Fibroblast of lung (primary cell): Measurements from ENCODE around the gene MDFI. TPM values are rescaled to one million over a fixed set of nuclear protein-coding genes. Genes with fewer than 3 reads are reported as not detected.

ENCODE experiments used
- DNase-seq, 2 donors: peaks; one replicate each; pipeline versions ENCODE4 v3.0.0 to v3.0.0-alpha.2; 2010; ENCODE audit warnings: low read depth in 2 of 2
- H2AFZ ChIP-seq: 2 replicates; pipeline ENCODE4 v1.5.1; 2012; ENCODE audit warnings: low read length, control low read depth, inconsistent platforms
- H3K27ac ChIP-seq: 2 replicates; pipeline ENCODE4 v1.5.1; 2011; ENCODE audit warnings: low read length, control low read depth; ENCODE audit not compliant: insufficient read depth
- H3K27me3 ChIP-seq: 2 replicates; pipeline ENCODE4 v1.5.1; 2011; ENCODE audit warnings: mild to moderate bottlenecking, low read length; ENCODE audit not compliant: control insufficient read depth, insufficient read depth
- H3K36me3 ChIP-seq: 2 replicates; pipeline ENCODE4 v1.5.1; 2011; ENCODE audit warnings: low read length; ENCODE audit not compliant: control insufficient read depth, insufficient read depth
- H3K4me1 ChIP-seq: 2 replicates; pipeline ENCODE4 v1.5.1; 2011; ENCODE audit warnings: low read length; ENCODE audit not compliant: control insufficient read depth, insufficient read depth; ENCODE audit errors: extremely low read depth
- H3K4me2 ChIP-seq: 2 replicates; pipeline ENCODE4 v1.5.1; 2011; ENCODE audit warnings: low read length, control low read depth; ENCODE audit not compliant: insufficient read depth; ENCODE audit errors: extremely low read depth
- H3K4me3 ChIP-seq, 4 experiments: fragments of 200-600 bp in 1 of 4; sonication (generic) in 1 of 4; replicated peaks in 1 of 4; 2 replicates each; pipeline ENCODE4 v1.5.1; 2011 to 2016; ENCODE audit warnings: low read length in 4 of 4, low read depth in 3 of 4, mild to moderate bottlenecking in 3 of 4, control low read depth in 2 of 4, inconsistent platforms in 1 of 4, mixed read lengths in 1 of 4; ENCODE audit not compliant: insufficient read depth in 1 of 4; ENCODE audit errors: control extremely low read depth in 1 of 4
- H3K79me2 ChIP-seq: 2 replicates; pipeline ENCODE4 v1.5.1; 2012; ENCODE audit warnings: mild to moderate bottlenecking, low read length, inconsistent platforms; ENCODE audit not compliant: control insufficient read depth, insufficient read depth
- H3K9ac ChIP-seq: 2 replicates; pipeline ENCODE4 v1.5.1; 2011; ENCODE audit warnings: mild to moderate bottlenecking, low read length, control low read depth; ENCODE audit not compliant: insufficient read depth
- H3K9me3 ChIP-seq: 2 replicates; pipeline ENCODE4 v1.5.1; 2012; ENCODE audit warnings: low read depth, low read length; ENCODE audit not compliant: control insufficient read depth, insufficient read depth
- H4K20me1 ChIP-seq: 2 replicates; pipeline ENCODE4 v1.5.1; 2011; ENCODE audit warnings: low read length; ENCODE audit not compliant: control insufficient read depth, insufficient read depth; ENCODE audit errors: extremely low read depth
- CTCF ChIP-seq, 2 donors: IDR thresholded peaks in 1 of 2; conservative IDR thresholded peaks in 1 of 2; 1 replicate in 1 of 2; 2 replicates in 1 of 2; pipeline ENCODE4 v1.5.1; 2011 to 2012; ENCODE audit warnings: low read length in 2 of 2, control low read depth in 1 of 2, inconsistent platforms in 1 of 2, low read depth in 1 of 2, mild to moderate bottlenecking in 1 of 2
- EZH2 ChIP-seq: IDR thresholded peaks from 2 replicates; pipeline ENCODE4 v1.5.1; 2012; ENCODE audit warnings: low read length, control low read depth, mild to moderate bottlenecking; ENCODE audit errors: missing control alignments
- polyA plus RNA-seq, 2 donors: library from polyadenylated mRNA; depleted of rRNA in 1 of 2; stranded (reverse) in 1 of 2; unstranded in 1 of 2; fragments of >200 nt; gene quantifications; 2 replicates each; pipeline ENCODE4 v1.2.1, GENCODE V29; 2011 to 2012; ENCODE audit warnings: missing spikeins in 1 of 2
- total RNA-seq: library from RNA; depleted of rRNA; stranded (reverse); fragments of >200 nt; gene quantifications from 2 replicates; pipeline ENCODE4 v1.2.1, GENCODE V29; 2014

The MDFI gene
- total and polyA plus RNA-seq, 2 donors (not counting 1 experiment from before 2014, with no cell fraction given) = 0.17 TPM; not detected in 1

- Histone ChIP-seq H3K9ac (no peak overlapping the region), H3K36me3 (no peaks in the 10 kb centered on the region), H3K4me3 (no peak overlapping the region), H4K20me1 (no peaks in the 10 kb centered on the region), H3K27me3 (peaks cover 4% of the 10 kb centered on the region), H3K27ac (no peak overlapping the region), H3K4me1 (no peaks in the 10 kb centered on the region), H2AFZ (no peak overlapping the region), H3K4me2 (no peak overlapping the region), H3K9me3 (no peaks in the 10 kb centered on the region), H3K79me2 (no peaks in the 10 kb centered on the region)
- DNase-seq = no peak
- TF ChIP-seq EZH2 = no peak
- TF ChIP-seq CTCF (conservative IDR thresholded peaks at IDR 0.05 in 1 of 2, IDR thresholded peaks at IDR 0.05 in 1 of 2; ENCODE audit: low read depth in 1 of 2, low read length in 2 of 2) = no peak
Measured at GRCh38 chr6:41675992-41676391, 37.7 kb downstream of the MDFI start.

DNA sequence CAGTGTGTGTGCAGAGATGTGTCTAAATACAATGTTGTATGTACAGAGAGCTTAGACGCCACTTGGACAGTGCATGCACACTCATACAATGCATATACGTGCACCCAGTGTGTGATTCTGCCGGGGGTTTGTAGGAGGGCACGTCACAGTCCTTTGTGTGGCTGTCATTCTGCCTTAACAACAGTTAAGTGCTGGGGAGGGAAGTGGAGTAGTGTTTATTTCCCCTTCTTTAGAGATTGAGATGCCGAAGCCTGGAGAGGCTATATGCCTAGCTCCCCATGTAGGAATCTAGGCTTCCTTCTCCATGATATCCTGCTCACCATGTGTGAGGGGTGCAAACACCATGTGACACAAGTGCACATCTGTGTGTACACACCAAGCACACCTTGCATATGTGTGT is 38.2 kb downstream of the MDFI start:
- Histone ChIP-seq H3K79me2 (no peaks in the 10 kb centered on the region), H3K9me3 (no peaks in the 10 kb centered on the region), H3K4me3 (no peak overlapping the region), H3K36me3 (no peaks in the 10 kb centered on the region), H3K27ac (no peak overlapping the region), H3K4me2 (no peak overlapping the region), H3K9ac (no peak overlapping the region), H3K27me3 (peaks cover 4% of the 10 kb centered on the region), H3K4me1 (no peaks in the 10 kb centered on the region), H2AFZ (no peak overlapping the region), H4K20me1 (no peaks in the 10 kb centered on the region)
- TF ChIP-seq CTCF (conservative IDR thresholded peaks at IDR 0.05 in 1 of 2, IDR thresholded peaks at IDR 0.05 in 1 of 2; ENCODE audit: low read depth in 1 of 2, low read length in 2 of 2) (no peak), EZH2 (no peak)
- DNase-seq = no peak

DNA sequence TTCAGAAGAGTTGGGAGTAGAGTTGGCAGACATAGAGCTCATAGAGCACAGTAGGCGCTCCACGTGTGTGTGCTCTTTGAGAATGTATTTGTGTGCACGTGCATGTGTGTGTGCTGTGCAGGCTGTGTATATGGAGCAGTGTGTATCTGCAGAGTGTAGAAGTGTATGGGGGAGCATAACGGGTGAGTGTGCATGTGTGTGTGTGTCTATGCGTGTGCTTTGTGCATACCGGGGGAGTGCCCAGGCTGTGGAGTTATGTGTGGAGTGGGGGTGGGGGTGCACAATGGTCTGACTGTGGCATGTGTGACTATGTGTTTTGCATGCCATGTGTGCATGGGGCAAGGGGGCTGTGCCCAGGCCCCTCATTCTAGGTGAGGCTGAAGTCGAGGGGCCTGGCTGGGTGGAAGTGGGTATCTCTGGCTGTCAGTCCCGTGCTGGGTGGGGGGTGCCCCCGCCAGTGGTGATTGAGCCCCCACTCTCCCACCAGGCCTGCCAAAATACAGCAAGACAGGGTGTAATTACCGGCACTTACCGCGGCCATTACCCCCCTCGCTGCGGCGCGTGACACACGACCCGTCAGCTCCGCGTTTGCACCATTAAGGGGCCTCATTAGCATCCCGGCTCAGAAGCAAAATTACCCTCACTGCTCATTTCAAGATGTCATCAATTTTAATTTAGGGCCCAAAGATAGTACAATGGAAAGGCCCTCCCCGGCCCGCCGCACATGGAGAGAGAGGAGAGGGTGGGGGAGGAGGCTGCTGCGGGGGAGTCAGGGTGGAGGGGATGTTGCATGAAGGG is 39.1 kb downstream of the MDFI start:
- H3K27me3 ChIP-seq = peaks cover 4% of the 10 kb centered on the region
- H2AFZ ChIP-seq = no peak overlapping the region
- H3K27ac ChIP-seq = no peak overlapping the region
- H4K20me1 ChIP-seq = no peaks in the 10 kb centered on the region
- peaks cover 2% of the 10 kb centered on the region for H3K4me1 ChIP-seq
- DNase-seq = no peak
- no peaks in the 10 kb centered on the region for H3K36me3 ChIP-seq
- H3K4me2 ChIP-seq = no peak overlapping the region
- no peaks in the 10 kb centered on the region for H3K79me2 ChIP-seq
- H3K4me3 ChIP-seq = no peak overlapping the region
- H3K9me3 ChIP-seq = no peaks in the 10 kb centered on the region
- no peak overlapping the region for H3K9ac ChIP-seq
- TF ChIP-seq CTCF (conservative IDR thresholded peaks at IDR 0.05 in 1 of 2, IDR thresholded peaks at IDR 0.05 in 1 of 2; ENCODE audit: low read depth in 1 of 2, low read length in 2 of 2) (no peak), EZH2 (no peak)
